ENCODE measurements around the gene GLTP. TPM values are rescaled to one million over a fixed set of nuclear protein-coding genes. Genes with fewer than 3 reads are reported as not detected.

GLTP gene
- total and polyA plus RNA-seq, 4 donors: 31.2 to 49.2 (median 40.8) TPM

DNA sequence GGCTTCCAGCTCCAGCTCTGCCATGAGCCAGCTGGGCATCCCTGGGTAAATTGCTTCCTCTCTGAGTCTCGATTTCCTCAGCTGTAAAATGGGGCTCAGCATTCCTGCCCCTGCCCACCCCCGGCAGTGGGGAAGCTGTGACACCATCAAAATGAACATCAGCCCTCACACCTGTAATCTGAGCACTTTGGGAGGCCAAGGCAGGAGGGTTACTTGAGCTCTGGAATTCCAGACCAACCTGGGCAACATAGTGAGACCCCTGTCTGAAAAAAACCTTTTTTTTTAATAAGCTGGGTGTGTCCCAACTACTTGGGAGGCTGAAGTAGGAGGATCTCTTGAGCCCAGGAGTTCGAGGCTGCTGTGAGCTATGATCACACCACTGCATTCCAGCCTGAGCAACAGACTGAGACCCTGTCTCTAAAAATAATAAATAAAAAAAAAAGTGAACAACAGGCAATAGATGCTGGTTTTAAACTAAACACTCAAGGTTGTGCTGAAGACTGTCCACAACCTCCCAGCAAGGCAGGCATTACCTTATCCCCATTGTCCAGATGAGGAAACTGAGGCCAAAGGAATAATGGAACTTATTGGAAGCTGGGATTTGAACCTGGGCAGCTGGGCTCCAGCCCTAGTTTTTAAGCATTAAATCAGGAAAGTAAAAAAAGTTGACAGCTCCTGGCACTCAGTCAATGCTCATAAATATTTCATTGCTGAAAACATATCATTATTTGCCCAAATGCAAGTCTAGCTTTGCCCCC lies 51.4 kb downstream of the GLTP start:
- peak overlapping the region in 1 of 2 donors; percentile 73 for H3K27ac ChIP-seq (ENCODE audit: low read depth in 1 of 2, low read length in 1 of 2)
- no peaks in the 10 kb centered on the region for H3K27me3 ChIP-seq (ENCODE audit: control insufficient read depth in 3 of 3, insufficient read depth in 3 of 3, low read length in 2 of 3)
- H3K4me3 ChIP-seq: no peak overlapping the region
- TF ChIP-seq, protein P1, sequence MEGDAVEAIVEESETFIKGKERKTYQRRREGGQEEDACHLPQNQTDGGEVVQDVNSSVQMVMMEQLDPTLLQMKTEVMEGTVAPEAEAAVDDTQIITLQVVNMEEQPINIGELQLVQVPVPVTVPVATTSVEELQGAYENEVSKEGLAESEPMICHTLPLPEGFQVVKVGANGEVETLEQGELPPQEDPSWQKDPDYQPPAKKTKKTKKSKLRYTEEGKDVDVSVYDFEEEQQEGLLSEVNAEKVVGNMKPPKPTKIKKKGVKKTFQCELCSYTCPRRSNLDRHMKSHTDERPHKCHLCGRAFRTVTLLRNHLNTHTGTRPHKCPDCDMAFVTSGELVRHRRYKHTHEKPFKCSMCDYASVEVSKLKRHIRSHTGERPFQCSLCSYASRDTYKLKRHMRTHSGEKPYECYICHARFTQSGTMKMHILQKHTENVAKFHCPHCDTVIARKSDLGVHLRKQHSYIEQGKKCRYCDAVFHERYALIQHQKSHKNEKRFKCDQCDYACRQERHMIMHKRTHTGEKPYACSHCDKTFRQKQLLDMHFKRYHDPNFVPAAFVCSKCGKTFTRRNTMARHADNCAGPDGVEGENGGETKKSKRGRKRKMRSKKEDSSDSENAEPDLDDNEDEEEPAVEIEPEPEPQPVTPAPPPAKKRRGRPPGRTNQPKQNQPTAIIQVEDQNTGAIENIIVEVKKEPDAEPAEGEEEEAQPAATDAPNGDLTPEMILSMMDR (IDR thresholded peaks at IDR 0.05; ENCODE audit: control extremely low read depth, extremely low read depth): no peak
- ATAC-seq (ENCODE audit: insufficient read depth, low FRiP score): no peak
- H3K4me1 ChIP-seq (ENCODE audit: control insufficient read depth in 5 of 5, insufficient read depth in 5 of 5, low read length in 5 of 5): peaks cover 0 to 12% (median 0%) of the 10 kb centered on the region in 5 donors
- no peak for DNase-seq
- no peaks in the 10 kb centered on the region for H3K36me3 ChIP-seq (ENCODE audit: control insufficient read depth in 4 of 4, insufficient read depth in 4 of 4, low read length in 4 of 4)
- no peaks in the 10 kb centered on the region for H3K9me3 ChIP-seq (ENCODE audit: control insufficient read depth in 4 of 4, insufficient read depth in 3 of 4, low read length in 3 of 4)
- WGBS, 2 donors: 44 to 62% methylated on average over 3 of the region's 3 CpGs
- H3K9ac ChIP-seq (ENCODE audit: insufficient read depth in 1 of 2, low read length in 2 of 2): no peak overlapping the region

DNA sequence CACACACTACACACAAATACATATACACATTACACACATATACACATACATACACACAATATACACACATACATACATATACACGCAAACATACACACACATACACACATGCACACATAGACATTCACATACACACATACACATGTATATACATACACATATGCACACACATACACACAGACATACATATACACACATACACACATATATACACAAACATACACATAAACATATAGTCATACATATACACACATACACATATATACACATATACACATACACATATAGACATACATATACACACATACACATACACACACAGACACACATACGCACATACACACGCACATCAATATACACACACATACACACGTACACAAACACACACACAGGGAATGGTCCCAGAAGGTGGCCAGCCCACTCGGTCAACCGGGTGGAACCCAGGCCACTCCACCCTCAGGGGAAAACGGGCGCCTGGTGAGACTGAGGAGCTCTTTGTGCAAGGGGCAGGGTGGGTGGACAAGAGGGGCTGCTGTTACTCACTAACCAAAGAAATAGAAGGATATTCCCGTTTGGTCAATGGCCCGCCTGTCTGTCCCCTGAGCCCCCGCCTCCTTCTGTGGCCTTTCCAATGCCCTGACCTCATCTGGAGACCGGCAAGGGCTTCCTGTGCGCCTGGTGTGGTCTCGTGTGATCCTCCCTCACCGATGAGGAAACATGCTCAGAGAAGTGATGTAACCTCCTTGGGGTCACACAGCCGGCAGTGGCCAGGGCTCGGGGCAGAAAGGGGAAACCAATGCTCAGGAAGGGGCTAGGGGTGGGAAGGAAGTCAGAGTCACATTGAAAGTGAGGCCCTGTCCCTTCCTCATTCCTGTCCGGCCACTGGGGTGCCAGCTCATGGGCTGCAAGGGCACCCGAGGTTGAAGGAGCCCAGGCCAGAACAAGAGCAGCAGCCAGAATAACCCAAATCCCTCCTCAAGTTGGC lies 52.5 kb downstream of the GLTP start:
- Histone ChIP-seq H3K36me3 (ENCODE audit: control insufficient read depth in 4 of 4, insufficient read depth in 4 of 4, low read length in 4 of 4) (no peaks in the 10 kb centered on the region), H3K9ac (ENCODE audit: insufficient read depth in 1 of 2, low read length in 2 of 2) (no peak overlapping the region), H3K27ac (ENCODE audit: low read depth in 1 of 2, low read length in 1 of 2) (peak overlapping the region in 1 of 2 donors; percentile 73), H3K4me3 (no peak overlapping the region), H3K9me3 (ENCODE audit: control insufficient read depth in 4 of 4, insufficient read depth in 3 of 4, low read length in 3 of 4) (no peaks in the 10 kb centered on the region), H3K4me1 (ENCODE audit: control insufficient read depth in 5 of 5, insufficient read depth in 5 of 5, low read length in 5 of 5) (peaks cover 0 to 8% (median 0%) of the 10 kb centered on the region in 5 donors), H3K27me3 (ENCODE audit: control insufficient read depth in 3 of 3, insufficient read depth in 3 of 3, low read length in 2 of 3) (no peaks in the 10 kb centered on the region)
- ATAC-seq (ENCODE audit: insufficient read depth, low FRiP score): peak; percentile 72
- 46 to 53% methylated on average over 19 of the region's 19 CpGs for WGBS, 2 donors
- TF ChIP-seq, protein P1 (IDR thresholded peaks at IDR 0.05; ENCODE audit: control extremely low read depth, extremely low read depth): no peak
- DNase-seq: peak in 2 of 3 donors; percentile 15 to 21

DNA sequence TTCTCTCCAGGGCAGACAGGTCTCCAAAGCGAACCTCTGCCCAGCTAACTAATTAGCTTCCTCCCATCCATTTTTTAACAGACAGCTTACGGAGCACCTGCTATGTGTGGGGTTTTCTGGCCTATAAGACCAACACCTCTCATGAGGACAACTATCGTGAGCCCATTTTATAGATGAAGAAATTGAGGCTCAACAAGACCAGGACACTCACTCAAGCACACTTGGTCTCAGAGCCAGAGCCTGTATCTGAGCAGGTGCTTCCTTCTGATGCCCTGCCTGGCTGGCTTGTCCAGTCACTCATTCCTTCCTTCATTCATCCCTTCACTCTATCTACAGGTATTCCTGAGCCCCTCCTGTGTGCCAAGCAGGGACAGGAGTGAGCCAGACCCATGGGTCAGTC lies 53.3 kb downstream of the GLTP start:
- 93 to 95% methylated on average over 3 of the region's 3 CpGs for WGBS, 2 donors
- TF ChIP-seq, protein P1 (IDR thresholded peaks at IDR 0.05; ENCODE audit: control extremely low read depth, extremely low read depth): no peak
- H3K4me3 ChIP-seq: no peak overlapping the region
- H3K9ac ChIP-seq (ENCODE audit: insufficient read depth in 1 of 2, low read length in 2 of 2): no peak overlapping the region
- H3K9me3 ChIP-seq (ENCODE audit: control insufficient read depth in 4 of 4, insufficient read depth in 3 of 4, low read length in 3 of 4): no peaks in the 10 kb centered on the region
- ATAC-seq (ENCODE audit: insufficient read depth, low FRiP score) (no peak), DNase-seq (no peak)
- no peaks in the 10 kb centered on the region for H3K27me3 ChIP-seq (ENCODE audit: control insufficient read depth in 3 of 3, insufficient read depth in 3 of 3, low read length in 2 of 3)
- H3K36me3 ChIP-seq (ENCODE audit: control insufficient read depth in 4 of 4, insufficient read depth in 4 of 4, low read length in 4 of 4): no peaks in the 10 kb centered on the region
- no peak overlapping the region for H3K27ac ChIP-seq (ENCODE audit: low read depth in 1 of 2, low read length in 1 of 2)
- H3K4me1 ChIP-seq (ENCODE audit: control insufficient read depth in 5 of 5, insufficient read depth in 5 of 5, low read length in 5 of 5): peaks cover 0 to 8% (median 0%) of the 10 kb centered on the region in 5 donors

Measured in lung (tissue), 12 donors.